Gastroesophageal sphincter (tissue), 3 donors: ENCODE data around the gene BBOF1.

ENCODE experiments used
- CTCF ChIP-seq, 4 experiments: fragments of 200-600 bp in 2 of 4; fragments of 450-650 bp in 2 of 4; sonication (generic) in 1 of 4; IDR thresholded peaks; one replicate each; pipeline ENCODE4 v1.5.1; 2017 to 2019; ENCODE audit warnings: antibody characterized with exemption in 4 of 4, mild to moderate bottlenecking in 2 of 4, moderate library complexity in 2 of 4
- EP300 ChIP-seq: sonication (generic); formaldehyde crosslinking; IDR thresholded peaks from one replicate; pipeline ENCODE4 v1.6.1; 2017; ENCODE audit warnings: antibody characterized with exemption, mild to moderate bottlenecking
- POLR2A ChIP-seq, 2 donors: fragments of 450-650 bp; IDR thresholded peaks; one replicate each; pipeline ENCODE4 v1.6.1; 2017; ENCODE audit warnings: antibody characterized with exemption in 2 of 2, mild to moderate bottlenecking in 2 of 2, moderate library complexity in 1 of 2

DNA sequence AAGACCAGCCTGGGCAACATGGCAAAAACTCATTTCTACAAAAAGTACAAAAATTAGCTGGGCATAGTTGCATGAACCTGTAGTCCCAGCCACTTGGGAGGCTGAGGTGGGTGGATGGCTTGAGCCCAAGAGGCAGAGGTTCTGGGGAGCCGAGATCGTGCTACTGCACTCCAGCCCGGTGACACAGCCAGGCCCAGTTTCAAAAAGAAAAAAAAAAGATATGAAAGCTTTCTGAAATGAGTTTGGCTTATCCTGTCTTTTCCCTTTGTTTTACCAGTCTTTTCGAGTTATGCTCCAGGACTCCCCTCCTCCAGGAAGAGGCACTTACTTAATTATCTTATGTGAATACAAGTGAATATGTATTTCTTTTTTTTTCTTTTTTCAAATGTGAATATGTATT is 3.2 kb downstream of the BBOF1 start:
- no peak for TF ChIP-seq CTCF (IDR thresholded peaks at IDR 0.05)
- TF ChIP-seq POLR2A (IDR thresholded peaks at IDR 0.05) = no peak
- no peak for TF ChIP-seq EP300
